Uterus (tissue), 2 donors: ENCODE measurements around the gene SRP72.

Experiments
- POLR2A ChIP-seq, 2 donors: fragments of 450-650 bp; IDR thresholded peaks; one replicate each; pipeline ENCODE4 v1.6.1; 2016; ENCODE audit warnings: antibody characterized with exemption in 2 of 2, mild to moderate bottlenecking in 1 of 2, moderate library complexity in 1 of 2
- TF ChIP-seq, protein P1 (sequence below), 4 experiments: fragments of 200-600 bp in 2 of 4; fragments of 450-650 bp in 2 of 4; sonication (generic) in 2 of 4; IDR thresholded peaks; one replicate each; pipeline ENCODE4 v1.5.1; 2016 to 2019; ENCODE audit warnings: antibody characterized with exemption in 4 of 4, mild to moderate bottlenecking in 2 of 4, moderate library complexity in 1 of 4

DNA sequence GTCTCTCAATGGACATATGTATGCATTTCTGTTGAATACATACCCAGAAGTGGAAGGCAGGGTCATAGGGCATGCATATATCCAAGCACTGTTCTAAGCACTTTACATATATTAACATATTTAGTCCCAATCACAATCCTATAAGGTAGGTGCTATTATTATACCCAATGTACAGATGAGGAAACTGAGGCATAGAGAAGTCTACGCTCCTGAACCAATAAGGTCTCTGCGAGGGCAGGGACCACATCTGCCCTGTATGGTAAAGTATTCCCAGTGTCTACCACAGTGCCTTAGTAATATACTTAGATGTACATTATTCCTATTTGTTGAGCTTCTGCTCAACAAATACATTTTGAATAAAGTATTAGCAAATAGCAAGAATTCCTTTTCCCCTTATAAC lies 37.2 kb upstream of the SRP72 start:
- TF ChIP-seq, protein P1, sequence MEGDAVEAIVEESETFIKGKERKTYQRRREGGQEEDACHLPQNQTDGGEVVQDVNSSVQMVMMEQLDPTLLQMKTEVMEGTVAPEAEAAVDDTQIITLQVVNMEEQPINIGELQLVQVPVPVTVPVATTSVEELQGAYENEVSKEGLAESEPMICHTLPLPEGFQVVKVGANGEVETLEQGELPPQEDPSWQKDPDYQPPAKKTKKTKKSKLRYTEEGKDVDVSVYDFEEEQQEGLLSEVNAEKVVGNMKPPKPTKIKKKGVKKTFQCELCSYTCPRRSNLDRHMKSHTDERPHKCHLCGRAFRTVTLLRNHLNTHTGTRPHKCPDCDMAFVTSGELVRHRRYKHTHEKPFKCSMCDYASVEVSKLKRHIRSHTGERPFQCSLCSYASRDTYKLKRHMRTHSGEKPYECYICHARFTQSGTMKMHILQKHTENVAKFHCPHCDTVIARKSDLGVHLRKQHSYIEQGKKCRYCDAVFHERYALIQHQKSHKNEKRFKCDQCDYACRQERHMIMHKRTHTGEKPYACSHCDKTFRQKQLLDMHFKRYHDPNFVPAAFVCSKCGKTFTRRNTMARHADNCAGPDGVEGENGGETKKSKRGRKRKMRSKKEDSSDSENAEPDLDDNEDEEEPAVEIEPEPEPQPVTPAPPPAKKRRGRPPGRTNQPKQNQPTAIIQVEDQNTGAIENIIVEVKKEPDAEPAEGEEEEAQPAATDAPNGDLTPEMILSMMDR (IDR thresholded peaks at IDR 0.05), result no peak
- no peak for TF ChIP-seq POLR2A (IDR thresholded peaks at IDR 0.05)
